Smooth muscle cell (in vitro differentiated cells): Measurements from ENCODE around the gene ST7L. TPM values are rescaled to one million over a fixed set of nuclear protein-coding genes. Genes with fewer than 3 reads are reported as not detected.

ENCODE experiments used
- DNase-seq: peaks from one replicate; lab custom pipeline; 2025; ENCODE audit not compliant: unreplicated experiment; lab: John Stamatoyannopoulos, UW
- H2AFZ ChIP-seq: fragments of 200-600 bp; sonication (generic); 2 replicates; pipeline ENCODE4 v1.6.0; 2016; ENCODE audit warnings: antibody characterized with exemption, low read depth, mild to moderate bottlenecking
- H3F3A ChIP-seq: fragments of 200-600 bp; sonication (generic); 2 replicates; pipeline ENCODE4 v1.6.0; 2017; ENCODE audit warnings: antibody characterized with exemption, low read depth
- H3K27ac ChIP-seq: fragments of 200-600 bp; sonication (generic); 2 replicates; pipeline ENCODE4 v1.5.1; 2016; ENCODE audit warnings: low read depth, mild to moderate bottlenecking
- H3K27me3 ChIP-seq: fragments of 200-600 bp; sonication (generic); 2 replicates; pipeline ENCODE4 v1.6.1; 2016; ENCODE audit warnings: low read depth, mild to moderate bottlenecking
- H3K36me3 ChIP-seq: fragments of 200-600 bp; sonication (generic); 2 replicates; pipeline ENCODE4 v1.5.1; 2016; ENCODE audit warnings: low read depth
- H3K4me1 ChIP-seq: fragments of 200-600 bp; sonication (generic); 2 replicates; pipeline ENCODE4 v1.5.1; 2016; ENCODE audit warnings: low read depth
- H3K4me2 ChIP-seq: fragments of 200-600 bp; sonication (generic); 2 replicates; pipeline ENCODE4 v1.6.0; 2016; ENCODE audit warnings: mild to moderate bottlenecking
- H3K4me3 ChIP-seq: fragments of 200-600 bp; sonication (generic); 2 replicates; pipeline ENCODE4 v1.5.1; 2016; ENCODE audit warnings: mild to moderate bottlenecking
- H3K79me2 ChIP-seq: fragments of 200-600 bp; sonication (generic); 2 replicates; pipeline ENCODE4 v1.6.0; 2016; ENCODE audit warnings: low read depth, mild to moderate bottlenecking
- H3K9ac ChIP-seq: fragments of 200-600 bp; sonication (generic); 2 replicates; pipeline ENCODE4 v1.6.0; 2016; ENCODE audit warnings: low read depth
- H3K9me3 ChIP-seq: fragments of 200-600 bp; sonication (generic); replicated peaks from 2 replicates; pipeline ENCODE4 v1.5.1; 2016; ENCODE audit warnings: low read depth
- H4K20me1 ChIP-seq: fragments of 200-600 bp; sonication (generic); 2 replicates; pipeline ENCODE4 v1.6.0; 2016; ENCODE audit warnings: low read depth
- WGBS: methylation state at CpG from one replicate; pipeline ENCODE4 v1.1.7; 2016; ENCODE audit warnings: low lambda C conversion rate; 5-methylcytosine and 5-hydroxymethylcytosine counted together
- polyA plus RNA-seq: library from polyadenylated mRNA; unstranded; fragments of >200 nt; fragmentation: Nextera tagmentation; extraction: Ambion mirVana; gene quantifications from 2 replicates; pipeline ENCODE4 v1.2.1, GENCODE V29; 2016
- total RNA-seq: library from RNA; depleted of rRNA; stranded (reverse); fragments of >200 nt; gene quantifications from 2 replicates; pipeline ENCODE4 v1.2.3, GENCODE V29; 2014
- TF ChIP-seq, protein P1 (sequence below): fragments of 200-600 bp; sonication (generic); IDR thresholded peaks from 2 replicates; pipeline ENCODE4 v1.5.1; 2017; ENCODE audit warnings: borderline replicate concordance, mild to moderate bottlenecking, antibody characterized with exemption; ENCODE audit not compliant: insufficient read depth, poor library complexity, severe bottlenecking

Gene ST7L
- total and polyA plus RNA-seq, 2 experiments from 2014 or later = 11.8 to 28.0 TPM

DNA sequence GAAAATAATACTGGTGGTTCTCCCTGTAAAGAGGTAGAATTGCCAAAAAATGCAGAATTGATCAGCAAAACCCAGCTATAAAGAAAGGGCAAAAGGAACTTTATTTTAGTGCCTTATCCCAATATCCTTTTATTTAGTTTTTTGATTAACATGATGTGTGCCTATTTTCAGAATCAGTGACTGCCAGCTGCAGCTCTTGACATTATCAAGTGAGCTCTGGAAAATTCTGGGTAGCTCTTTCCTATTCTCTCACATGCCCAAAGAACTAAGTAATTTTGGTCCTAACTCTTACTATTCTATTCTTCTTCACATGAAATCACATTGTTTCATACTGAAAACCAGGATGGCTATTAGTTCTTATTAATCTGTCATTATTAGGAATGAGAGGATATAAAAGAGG is 88.1 kb downstream of the ST7L start:
- Histone ChIP-seq H3K27ac (no peak overlapping the region), H3K36me3 (no peaks in the 10 kb centered on the region), H4K20me1 (no peaks in the 10 kb centered on the region), H3K9me3 (no peaks in the 10 kb centered on the region), H3K4me3 (no peak overlapping the region), H3K79me2 (no peaks in the 10 kb centered on the region), H3F3A (peaks cover 6% of the 10 kb centered on the region), H2AFZ (no peak overlapping the region), H3K4me1 (peaks cover 21% of the 10 kb centered on the region), H3K9ac (no peak overlapping the region), H3K4me2 (no peak overlapping the region), H3K27me3 (no peaks in the 10 kb centered on the region)
- DNase-seq = no peak
- TF ChIP-seq, protein P1, sequence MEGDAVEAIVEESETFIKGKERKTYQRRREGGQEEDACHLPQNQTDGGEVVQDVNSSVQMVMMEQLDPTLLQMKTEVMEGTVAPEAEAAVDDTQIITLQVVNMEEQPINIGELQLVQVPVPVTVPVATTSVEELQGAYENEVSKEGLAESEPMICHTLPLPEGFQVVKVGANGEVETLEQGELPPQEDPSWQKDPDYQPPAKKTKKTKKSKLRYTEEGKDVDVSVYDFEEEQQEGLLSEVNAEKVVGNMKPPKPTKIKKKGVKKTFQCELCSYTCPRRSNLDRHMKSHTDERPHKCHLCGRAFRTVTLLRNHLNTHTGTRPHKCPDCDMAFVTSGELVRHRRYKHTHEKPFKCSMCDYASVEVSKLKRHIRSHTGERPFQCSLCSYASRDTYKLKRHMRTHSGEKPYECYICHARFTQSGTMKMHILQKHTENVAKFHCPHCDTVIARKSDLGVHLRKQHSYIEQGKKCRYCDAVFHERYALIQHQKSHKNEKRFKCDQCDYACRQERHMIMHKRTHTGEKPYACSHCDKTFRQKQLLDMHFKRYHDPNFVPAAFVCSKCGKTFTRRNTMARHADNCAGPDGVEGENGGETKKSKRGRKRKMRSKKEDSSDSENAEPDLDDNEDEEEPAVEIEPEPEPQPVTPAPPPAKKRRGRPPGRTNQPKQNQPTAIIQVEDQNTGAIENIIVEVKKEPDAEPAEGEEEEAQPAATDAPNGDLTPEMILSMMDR = no peak

DNA sequence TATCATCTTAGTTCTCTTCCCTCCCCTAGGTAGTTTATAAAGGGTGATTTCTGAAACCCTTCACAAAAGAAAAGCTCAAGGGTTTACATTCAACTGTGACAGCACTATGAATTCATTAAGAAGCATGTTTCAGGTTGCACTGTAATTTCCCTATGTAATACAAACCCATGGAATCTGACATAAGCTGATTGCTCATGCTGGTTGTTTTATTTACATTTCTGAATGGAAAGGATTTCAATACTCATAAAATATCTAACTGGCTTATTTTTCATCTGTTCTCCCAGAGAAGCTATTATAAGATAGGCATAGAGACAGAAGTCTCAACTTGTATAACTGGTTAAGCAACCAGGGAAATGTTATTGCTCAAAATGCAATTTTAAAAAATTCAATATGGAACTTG is 89.6 kb downstream of the ST7L start:
- TF ChIP-seq, protein P1 = no peak
- no peak for DNase-seq
- H4K20me1 ChIP-seq = no peaks in the 10 kb centered on the region
- H3K9ac ChIP-seq = no peak overlapping the region
- H3K27ac ChIP-seq = no peak overlapping the region
- H3K4me3 ChIP-seq = no peak overlapping the region
- H3K27me3 ChIP-seq = no peaks in the 10 kb centered on the region
- H3K9me3 ChIP-seq = no peaks in the 10 kb centered on the region
- no peak overlapping the region for H2AFZ ChIP-seq
- H3K4me2 ChIP-seq = no peak overlapping the region
- H3K4me1 ChIP-seq = peaks cover 25% of the 10 kb centered on the region
- H3K79me2 ChIP-seq = no peaks in the 10 kb centered on the region
- no peaks in the 10 kb centered on the region for H3K36me3 ChIP-seq
- H3F3A ChIP-seq = peaks cover 11% of the 10 kb centered on the region

DNA sequence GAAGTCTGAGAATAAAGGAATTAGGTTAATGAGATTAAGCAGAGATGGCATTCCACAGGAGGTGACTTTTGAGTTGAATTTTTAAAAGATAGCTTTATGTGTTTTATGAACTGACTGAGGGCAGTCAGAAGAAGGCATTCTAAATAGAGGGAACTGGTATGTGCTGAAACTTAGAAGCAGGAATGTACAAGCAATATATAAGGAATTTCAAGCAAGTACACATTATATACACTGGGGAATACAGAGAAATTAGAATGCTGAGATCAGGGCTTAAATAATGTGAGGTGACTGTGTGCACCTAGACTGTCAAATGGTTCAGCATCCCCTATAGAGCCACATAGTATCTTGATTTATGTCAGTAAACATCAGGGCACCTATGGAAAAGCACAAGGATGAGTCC is 90.9 kb downstream of the ST7L start:
- Histone ChIP-seq H3K4me2 (peak overlapping the region; percentile 8), H3F3A (peaks cover 11% of the 10 kb centered on the region), H3K79me2 (no peaks in the 10 kb centered on the region), H3K4me1 (peaks cover 37% of the 10 kb centered on the region), H3K36me3 (no peaks in the 10 kb centered on the region), H3K9me3 (no peaks in the 10 kb centered on the region), H3K4me3 (no peak overlapping the region), H4K20me1 (no peaks in the 10 kb centered on the region), H2AFZ (no peak overlapping the region), H3K27me3 (no peaks in the 10 kb centered on the region), H3K27ac (no peak overlapping the region), H3K9ac (no peak overlapping the region)
- no peak for DNase-seq
- TF ChIP-seq, protein P1 = no peak

DNA sequence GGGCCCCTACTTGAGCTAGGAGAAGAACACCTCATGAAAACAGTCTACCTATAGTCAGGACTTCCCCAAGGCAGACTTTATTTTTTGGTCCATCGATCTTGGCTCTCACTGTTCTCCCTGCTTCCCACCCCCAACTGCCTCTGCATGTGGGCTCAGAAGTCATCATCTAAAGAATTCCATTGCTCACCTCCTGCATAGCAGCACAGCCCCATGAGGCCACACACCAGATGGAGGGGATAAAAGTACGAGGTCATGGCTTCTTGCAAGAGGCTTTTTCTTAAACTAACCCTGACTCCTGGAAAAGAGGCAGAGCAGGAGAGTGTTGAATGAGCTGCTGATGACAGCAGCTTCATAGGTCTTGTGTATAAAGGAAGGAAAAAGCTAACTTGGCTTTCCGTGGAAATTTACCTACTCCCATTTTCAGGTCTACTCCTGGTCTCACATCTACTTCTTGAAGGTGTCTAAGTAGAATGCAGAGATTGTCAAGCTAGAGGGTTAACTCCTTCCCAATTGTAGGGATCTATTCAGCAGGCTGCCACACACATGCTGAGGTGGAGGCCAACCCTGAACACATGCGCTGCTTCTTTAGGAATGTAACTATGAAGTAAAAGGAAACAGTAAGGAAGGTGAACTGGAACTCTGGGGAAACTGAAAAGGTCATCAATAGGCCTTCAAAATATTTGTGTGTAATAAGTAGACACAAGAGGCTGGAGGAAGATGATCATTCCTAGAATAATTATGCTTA is 91.5 kb downstream of the ST7L start:
- TF ChIP-seq, protein P1 = no peak
- Histone ChIP-seq H4K20me1 (peaks cover 1% of the 10 kb centered on the region), H3K4me3 (no peak overlapping the region), H3K4me2 (no peak overlapping the region), H3K27ac (no peak overlapping the region), H2AFZ (no peak overlapping the region), H3F3A (peaks cover 12% of the 10 kb centered on the region), H3K79me2 (no peaks in the 10 kb centered on the region), H3K9me3 (no peaks in the 10 kb centered on the region), H3K4me1 (peaks cover 35% of the 10 kb centered on the region), H3K36me3 (no peaks in the 10 kb centered on the region), H3K27me3 (no peaks in the 10 kb centered on the region), H3K9ac (no peak overlapping the region)
- WGBS = 65% methylated on average over 4 of the region's 4 CpGs
- no peak for DNase-seq
